Esophagus muscularis mucosa (tissue), 4 donors: ENCODE results near the gene INTS3. TPM values are rescaled to one million over a fixed set of nuclear protein-coding genes. Genes with fewer than 3 reads are reported as not detected.

Experiments used
- DNase-seq: peaks from one replicate; pipeline ENCODE4 v3.0.0-alpha.2; 2017; ENCODE audit errors: extremely low spot score
- H3K27ac ChIP-seq, 4 donors: fragments of 200-600 bp; sonication (generic); replicated peaks in 1 of 4; 1 replicate in 3 of 4; 2 replicates in 1 of 4; pipeline ENCODE4 v1.5.1; 2016 to 2019; ENCODE audit warnings: mild to moderate bottlenecking in 1 of 4
- H3K27me3 ChIP-seq, 4 donors: fragments of 200-600 bp; sonication (generic); one replicate each; pipeline versions ENCODE4 v1.5.1 to v1.6.0; 2016 to 2019
- H3K36me3 ChIP-seq, 4 donors: fragments of 200-600 bp; sonication (generic); one replicate each; pipeline ENCODE4 v1.5.1; 2016 to 2019
- H3K4me1 ChIP-seq, 4 donors: fragments of 200-600 bp; sonication (generic); one replicate each; pipeline ENCODE4 v1.5.1; 2016 to 2019
- H3K4me3 ChIP-seq, 4 donors: fragments of 200-600 bp; sonication (generic); 1 replicate in 2 of 4; 2 replicates in 2 of 4; pipeline ENCODE4 v1.5.1; 2016 to 2019; ENCODE audit warnings: mild to moderate bottlenecking in 4 of 4, moderate library complexity in 1 of 4
- H3K9me3 ChIP-seq, 4 donors: fragments of 200-600 bp; sonication (generic); 1 replicate in 3 of 4; 2 replicates in 1 of 4; pipeline ENCODE4 v1.5.1; 2016 to 2019
- CTCF ChIP-seq, 3 experiments: fragments of 200-600 bp in 2 of 3; fragments of 450-650 bp in 1 of 3; sonication (generic) in 2 of 3; IDR thresholded peaks; one replicate each; pipeline ENCODE4 v1.5.1; 2017 to 2019; ENCODE audit warnings: antibody characterized with exemption in 3 of 3, mild to moderate bottlenecking in 2 of 3, moderate library complexity in 1 of 3
- EP300 ChIP-seq: sonication (generic); formaldehyde crosslinking; IDR thresholded peaks from one replicate; pipeline ENCODE4 v1.6.1; 2017; ENCODE audit warnings: antibody characterized with exemption
- POLR2A ChIP-seq: fragments of 450-650 bp; IDR thresholded peaks from one replicate; pipeline ENCODE4 v1.6.1; 2017; ENCODE audit warnings: antibody characterized with exemption, moderate library complexity, mild to moderate bottlenecking, low read depth
- POLR2AphosphoS5 ChIP-seq, 2 donors: sonication (generic); formaldehyde crosslinking; IDR thresholded peaks; one replicate each; pipeline ENCODE4 v1.6.1; 2017; ENCODE audit warnings: antibody characterized with exemption in 2 of 2
- WGBS: methylation state at CpG from one replicate; pipeline ENCODE4 v1.1.5; 2018; 5-methylcytosine and 5-hydroxymethylcytosine counted together
- intact Hi-C: fragments of 100-400 bp; cut with DNase I; formaldehyde crosslinking; loops from one replicate; pipeline ENCODE4 v1.15.1; 2023
- total RNA-seq, 4 donors: library from RNA; depleted of rRNA; stranded (reverse); fragments of >200 nt; gene quantifications; one replicate each; pipeline versions ENCODE4 v1.1.0 to v1.2.1, GENCODE V29; 2016

The INTS3 gene
- total RNA-seq, 4 donors from 2014 or later: 32.3 to 45.5 (median 38.9) TPM

GRCh38 chr1:153804112-153804511 lies 76.3 kb downstream of the INTS3 start:
- Histone ChIP-seq H3K9me3 (no peaks in the 10 kb centered on the region), H3K27ac (no peak overlapping the region), H3K4me3 (no peak overlapping the region), H3K27me3 (no peaks in the 10 kb centered on the region), H3K4me1 (peaks cover 11 to 28% (median 17%) of the 10 kb centered on the region in 4 donors), H3K36me3 (peaks cover 8 to 46% (median 26%) of the 10 kb centered on the region in 4 donors)
- DNase-seq: no peak
- 73% methylated on average over 2 of the region's 2 CpGs for WGBS
- TF ChIP-seq POLR2A (no peak), CTCF (IDR thresholded peaks at IDR 0.05) (no peak), EP300 (no peak), POLR2AphosphoS5 (IDR thresholded peaks at IDR 0.05) (no peak)
- intact Hi-C loops: no loop called here

GRCh38 chr1:153805042-153805745 lies 77.3 kb downstream of the INTS3 start:
- no peaks in the 10 kb centered on the region for H3K27me3 ChIP-seq
- TF ChIP-seq CTCF (IDR thresholded peaks at IDR 0.05): no peak
- no peak for TF ChIP-seq POLR2A
- peak; percentile 26 to 42 for TF ChIP-seq POLR2AphosphoS5 (IDR thresholded peaks at IDR 0.05)
- 60% methylated on average over 5 of the region's 5 CpGs for WGBS
- peaks cover 11 to 28% (median 17%) of the 10 kb centered on the region in 4 donors for H3K4me1 ChIP-seq
- no peak for DNase-seq
- H3K27ac ChIP-seq: peak overlapping the region; percentile 32 to 62 (median 42)
- H3K4me3 ChIP-seq: no peak overlapping the region
- H3K36me3 ChIP-seq: peaks cover 18 to 47% (median 36%) of the 10 kb centered on the region in 4 donors
- intact Hi-C loops: no loop called here
- H3K9me3 ChIP-seq: no peaks in the 10 kb centered on the region

GRCh38 chr1:153805886-153806719 lies 78.3 kb downstream of the INTS3 start:
- no peaks in the 10 kb centered on the region for H3K9me3 ChIP-seq
- WGBS: 71% methylated on average over 10 of the region's 11 CpGs
- H3K27ac ChIP-seq: peak overlapping the region; percentile 32 to 50 (median 42)
- no peak for TF ChIP-seq EP300
- TF ChIP-seq POLR2A: no peak
- TF ChIP-seq POLR2AphosphoS5 (IDR thresholded peaks at IDR 0.05): no peak
- TF ChIP-seq CTCF (IDR thresholded peaks at IDR 0.05): no peak
- H3K27me3 ChIP-seq: no peaks in the 10 kb centered on the region
- peaks cover 11 to 28% (median 17%) of the 10 kb centered on the region in 4 donors for H3K4me1 ChIP-seq
- peaks cover 27 to 55% (median 45%) of the 10 kb centered on the region in 4 donors for H3K36me3 ChIP-seq
- no peak overlapping the region for H3K4me3 ChIP-seq
- DNase-seq: no peak
- intact Hi-C loops: no loop called here

- no peak for DNase-seq
- H3K27me3 ChIP-seq: no peaks in the 10 kb centered on the region
- peaks cover 43 to 77% (median 74%) of the 10 kb centered on the region in 4 donors for H3K36me3 ChIP-seq
- H3K27ac ChIP-seq: peak overlapping the region in 1 of 4 donors; percentile 5
- TF ChIP-seq CTCF (IDR thresholded peaks at IDR 0.05) (no peak), EP300 (no peak), POLR2A (no peak), POLR2AphosphoS5 (IDR thresholded peaks at IDR 0.05) (no peak)
- H3K4me3 ChIP-seq: no peak overlapping the region
- intact Hi-C loops: no loop called here
- WGBS: 67% methylated on average over 13 of the region's 13 CpGs
- H3K9me3 ChIP-seq: no peaks in the 10 kb centered on the region
- H3K4me1 ChIP-seq: peaks cover 1 to 10% (median 3%) of the 10 kb centered on the region in 4 donors
Observed at GRCh38 chr1:153816283-153816889, 88.5 kb downstream of the INTS3 start.
